Activated CD4-positive, alpha-beta T cell treated with anti-CD3 and anti-CD28 coated beads, Interleukin-2, Interleukin-4, amounts not matched to agents 100 ng/mL and 50 ng/mL, durations not matched to agents 16 hours and 8 hours (primary cell): ENCODE results near the gene EGFR.
"Not testable (repeated sequence)": the region's sequence is repeated elsewhere in the genome, so short reads cannot be mapped to it uniquely, and the experiment has no call there.

Experiments used
- DNase-seq: peaks from one replicate; pipeline ENCODE4 v3.0.0-alpha.2; 2020; ENCODE audit warnings: low spot score

Gene EGFR

GRCh38 chr7:55147736-55148135, 128.9 kb downstream of the EGFR start:
- DNase-seq: no peak

- DNase-seq: no peak
These were observed 129.8 kb downstream of the EGFR start for GRCh38 chr7:55148571-55148970.

- DNase-seq: no peak
These were observed 130.2 kb downstream of the EGFR start for GRCh38 chr7:55149001-55149400.

DNA sequence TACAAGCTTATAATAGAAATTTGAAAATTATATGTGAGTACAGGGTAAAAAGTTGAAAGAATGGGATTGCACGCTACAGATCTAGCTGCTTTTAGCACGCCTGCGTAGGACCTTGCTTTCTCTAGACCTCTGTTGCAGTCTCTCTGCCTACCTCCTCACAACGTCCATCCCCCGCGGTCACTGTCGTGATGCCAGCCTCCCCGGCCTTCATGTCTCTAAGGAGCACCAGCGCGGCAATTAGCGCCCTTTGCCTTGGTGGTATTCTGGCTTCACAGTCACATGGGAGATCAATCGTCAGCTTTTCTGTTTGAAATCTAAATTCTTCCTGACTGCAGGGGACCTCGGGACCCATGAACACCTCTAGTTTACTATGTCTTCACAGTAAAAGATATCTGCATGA, 131.3 kb downstream of the EGFR start:
- DNase-seq: no peak

- no peak for DNase-seq
These were observed 132.1 kb downstream of the EGFR start for GRCh38 chr7:55150709-55151451.

GRCh38 chr7:55152516-55152915, 133.7 kb downstream of the EGFR start:
- no peak for DNase-seq

DNA sequence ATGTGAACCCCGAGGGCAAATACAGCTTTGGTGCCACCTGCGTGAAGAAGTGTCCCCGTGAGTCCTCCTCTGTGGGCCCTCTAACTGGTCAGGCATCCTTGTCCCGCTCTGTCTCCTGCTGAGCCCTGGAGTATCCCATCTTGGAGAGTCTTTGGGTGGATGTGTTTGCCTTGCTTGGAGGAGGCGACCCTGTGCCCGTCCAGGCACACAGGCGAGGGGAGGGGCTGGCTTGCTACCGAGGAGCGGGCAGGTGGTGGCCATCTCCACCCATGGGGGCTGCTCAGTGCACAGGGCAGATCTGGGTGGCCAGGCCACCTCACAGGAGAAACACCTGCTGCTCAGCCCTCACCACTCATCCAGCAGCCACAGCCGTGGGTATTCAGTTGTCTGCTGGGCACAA, 135.3 kb downstream of the EGFR start:
- DNase-seq: no peak

- no peak for DNase-seq
These were observed 136.7 kb downstream of the EGFR start for GRCh38 chr7:55155351-55156117.

DNA sequence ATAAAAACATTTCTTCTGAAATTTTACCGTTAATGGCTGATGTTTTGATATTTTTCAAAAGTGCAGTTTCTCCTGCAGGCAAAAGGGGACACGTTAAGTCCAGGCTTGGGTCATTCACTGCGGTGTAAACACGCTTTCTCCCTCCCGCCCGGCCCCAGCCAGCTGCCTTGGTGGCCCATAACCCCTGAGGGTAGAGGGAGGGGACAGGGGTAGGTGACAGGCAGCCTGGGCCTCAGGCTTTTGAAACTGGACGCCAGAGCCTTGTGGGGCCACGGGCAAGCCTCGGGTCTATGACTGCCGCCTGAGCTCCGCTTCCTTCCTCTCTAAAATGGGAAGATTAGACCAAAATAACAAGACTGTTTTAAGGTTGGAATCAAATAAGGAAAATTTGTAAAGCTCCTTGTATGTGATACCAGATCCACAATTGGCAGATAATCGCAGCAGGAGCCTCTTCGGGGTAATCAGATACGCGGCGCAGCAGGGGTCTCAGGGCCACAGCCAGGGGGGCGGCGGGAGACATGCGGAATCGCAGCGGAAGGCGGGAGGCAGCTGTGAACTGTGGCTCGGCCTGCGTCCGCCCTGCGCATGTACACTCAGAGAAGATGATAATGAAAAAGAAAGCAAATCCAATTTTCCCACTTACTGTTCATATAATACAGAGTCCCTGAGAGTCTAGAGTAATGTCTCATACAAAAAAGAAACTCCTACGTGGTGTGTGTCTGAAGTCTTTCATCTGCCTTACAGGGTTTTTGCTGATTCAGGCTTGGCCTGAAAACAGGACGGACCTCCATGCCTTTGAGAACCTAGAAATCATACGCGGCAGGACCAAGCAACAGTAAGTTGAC, 138.3 kb downstream of the EGFR start:
- no peak for DNase-seq

- no peak for DNase-seq
These were observed 138.9 kb downstream of the EGFR start for GRCh38 chr7:55157764-55158105.

DNA sequence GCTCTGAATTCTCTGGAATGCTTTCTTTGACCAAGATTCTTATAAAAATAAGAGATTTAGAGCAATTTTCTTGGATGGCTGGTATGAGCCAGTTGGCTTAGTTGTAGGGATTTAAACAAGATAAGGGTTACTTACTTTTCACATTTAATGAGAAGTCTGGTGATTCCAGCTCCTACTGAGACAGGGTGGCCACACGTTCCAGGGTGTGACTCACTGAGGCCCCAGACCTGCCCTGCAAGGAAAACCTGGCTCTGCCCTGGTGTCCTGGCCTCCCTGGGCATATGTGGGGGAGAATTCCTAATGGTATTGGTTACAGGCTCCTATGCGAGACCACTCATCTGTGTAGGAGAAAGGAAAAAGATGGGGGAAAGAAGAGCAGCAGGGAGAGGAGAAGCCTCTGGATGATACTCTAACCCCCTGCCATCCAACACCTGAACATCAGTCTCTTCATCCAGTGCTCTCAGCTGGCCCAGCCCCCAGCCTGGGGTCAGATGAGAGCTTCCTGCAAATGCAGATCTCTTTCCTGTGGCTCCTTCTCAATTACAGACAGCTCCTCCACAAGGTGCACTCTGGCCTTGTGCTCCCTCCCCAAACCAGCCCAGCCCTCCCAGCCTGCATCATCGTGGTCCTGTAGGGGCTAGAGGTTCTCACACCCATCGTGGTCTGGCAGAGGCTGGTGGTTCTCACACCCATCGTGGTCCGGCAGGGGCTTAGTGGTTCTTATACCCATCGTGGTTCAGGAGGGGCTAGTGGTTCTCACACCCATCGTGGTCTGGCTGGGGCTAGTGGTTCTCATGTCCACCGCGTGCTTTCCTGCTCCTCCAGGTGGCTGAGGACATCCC, 139.9 kb downstream of the EGFR start:
- no peak for DNase-seq

DNA sequence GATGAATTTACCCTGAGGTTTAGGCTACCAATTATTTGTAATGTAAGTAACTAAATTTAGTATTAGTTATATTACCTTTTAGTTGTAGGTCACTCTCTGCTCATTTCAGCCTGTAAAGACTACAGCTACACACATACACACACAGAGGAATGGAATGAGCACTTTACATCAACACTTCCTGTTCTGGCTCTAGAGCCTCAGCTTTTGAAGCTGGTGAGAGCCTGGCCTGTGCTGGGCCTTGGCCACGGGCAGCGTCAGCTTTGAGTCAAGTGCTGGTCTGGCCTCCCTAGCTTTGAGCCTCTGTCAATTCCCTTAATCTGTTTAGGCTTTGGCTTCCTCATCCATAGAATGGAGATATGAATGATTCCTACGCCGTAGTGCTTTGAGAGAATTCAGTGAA, 141.7 kb downstream of the EGFR start:
- DNase-seq: no peak

DNA sequence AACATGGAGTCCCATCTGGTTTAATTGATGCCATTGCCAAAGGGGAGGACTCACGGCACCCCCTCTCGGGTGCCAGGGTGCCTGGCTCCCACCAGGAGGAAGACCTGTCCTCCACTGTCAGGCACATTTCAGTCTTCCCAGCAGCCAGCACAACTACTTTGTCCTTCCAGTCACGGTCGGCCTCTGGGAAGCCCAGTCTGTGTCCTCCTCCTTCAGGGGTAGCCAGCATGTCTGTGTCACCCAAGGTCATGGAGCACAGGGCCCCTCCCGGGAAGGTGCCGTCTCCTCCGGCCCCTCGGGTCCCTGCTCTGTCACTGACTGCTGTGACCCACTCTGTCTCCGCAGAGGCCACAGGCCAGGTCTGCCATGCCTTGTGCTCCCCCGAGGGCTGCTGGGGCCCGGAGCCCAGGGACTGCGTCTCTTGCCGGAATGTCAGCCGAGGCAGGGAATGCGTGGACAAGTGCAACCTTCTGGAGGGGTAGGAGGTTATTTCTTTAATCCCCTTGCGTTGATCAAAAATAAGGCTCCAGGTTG, 142.4 kb downstream of the EGFR start:
- DNase-seq: no peak

DNA sequence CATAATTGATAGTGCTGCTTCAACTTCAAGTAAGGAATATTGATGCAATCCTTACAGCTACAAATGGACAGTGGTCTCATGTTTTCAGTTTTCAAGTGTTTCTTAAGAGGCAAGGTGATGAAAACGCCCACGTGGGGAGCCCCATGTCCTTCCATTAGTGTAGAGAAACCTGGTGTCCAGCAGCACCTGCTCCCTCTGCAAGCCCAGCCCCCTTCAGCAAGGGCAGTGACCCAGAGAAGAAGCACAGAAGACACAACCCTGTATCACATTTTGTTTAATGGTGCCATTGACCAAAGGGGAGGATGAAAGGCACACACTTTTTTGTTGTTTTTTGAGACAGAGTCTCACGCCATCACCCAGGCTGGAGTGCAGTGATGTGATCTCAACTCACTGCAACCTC, 143.7 kb downstream of the EGFR start:
- no peak for DNase-seq

DNA sequence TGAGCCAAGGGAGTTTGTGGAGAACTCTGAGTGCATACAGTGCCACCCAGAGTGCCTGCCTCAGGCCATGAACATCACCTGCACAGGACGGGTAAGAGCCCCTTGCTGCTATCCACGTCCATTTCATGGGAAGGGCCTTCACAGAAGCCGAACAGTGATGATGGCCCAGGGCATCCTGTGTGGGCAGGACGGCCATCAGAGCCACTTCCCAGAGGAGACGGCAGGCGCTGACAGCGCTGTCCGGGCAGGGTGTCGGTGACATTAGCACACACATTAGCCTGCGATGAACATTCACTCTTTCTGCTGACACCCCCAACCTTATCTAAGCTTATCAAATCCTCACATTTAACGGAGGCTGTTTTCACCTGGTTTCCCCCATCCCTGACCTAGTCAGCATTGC, 144.9 kb downstream of the EGFR start:
- DNase-seq: no peak

- DNase-seq: no peak
These were observed 145.7 kb downstream of the EGFR start for GRCh38 chr7:55164527-55164926.

- DNase-seq: no peak
These were observed 146.5 kb downstream of the EGFR start for GRCh38 chr7:55165176-55165861.

- not testable (repeated sequence) for DNase-seq
These were observed 148.5 kb downstream of the EGFR start for GRCh38 chr7:55167296-55167695.

GRCh38 chr7:55170335-55171069, 151.7 kb downstream of the EGFR start:
- no peak for DNase-seq

- DNase-seq: no peak
These were observed 152.3 kb downstream of the EGFR start for GRCh38 chr7:55171157-55171556.
